ENCODE measurements around the gene BHLHE40.
A peak's percentile ranks its signal among the peaks of the same experiment; 100 is the strongest.

BHLHE40 gene

GRCh38 chr3:4985330-4986174 is 6.3 kb downstream of the BHLHE40 start:
- no peak for DNase-seq

- DNase-seq: no peak
These were observed 7.0 kb downstream of the BHLHE40 start for GRCh38 chr3:4986175-4986781.

DNA sequence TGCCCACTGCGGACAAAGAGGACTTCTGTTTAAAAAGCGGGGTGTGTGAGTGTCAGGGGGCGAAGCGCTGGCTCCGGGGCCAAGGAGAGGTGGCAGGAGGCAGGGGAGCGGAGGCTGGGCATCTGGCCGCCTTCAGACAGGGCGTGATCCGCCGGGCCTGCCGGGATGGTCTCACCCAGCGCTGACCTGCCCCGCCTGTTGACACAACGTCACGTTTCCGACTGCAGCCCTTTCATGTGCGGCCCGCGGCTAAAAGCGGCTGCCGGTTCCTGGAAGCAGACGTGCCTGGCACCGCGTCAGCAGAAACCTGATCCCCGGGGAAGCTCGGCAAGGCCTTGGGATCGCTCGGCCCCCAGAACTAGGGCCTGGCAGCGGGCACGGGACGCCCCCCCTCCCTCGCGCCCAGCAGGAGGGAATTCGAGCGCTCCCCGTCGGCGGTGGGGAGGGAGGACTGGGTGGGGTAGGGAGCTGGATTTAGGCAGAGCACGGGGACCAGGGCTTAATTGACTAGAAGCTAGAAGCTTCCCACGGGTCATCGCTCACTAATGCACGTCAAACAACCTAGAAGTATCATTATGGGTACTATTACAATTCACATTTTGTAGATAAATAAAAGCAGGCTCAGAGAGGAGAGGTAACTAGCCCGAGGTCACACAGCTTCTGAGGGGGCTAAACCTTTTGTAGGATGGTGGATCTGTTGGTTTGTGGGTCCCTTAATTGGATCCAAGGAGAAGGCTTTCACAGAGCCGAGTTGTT is 7.7 kb downstream of the BHLHE40 start:
- peak; percentile 56 to 65 for DNase-seq

DNA sequence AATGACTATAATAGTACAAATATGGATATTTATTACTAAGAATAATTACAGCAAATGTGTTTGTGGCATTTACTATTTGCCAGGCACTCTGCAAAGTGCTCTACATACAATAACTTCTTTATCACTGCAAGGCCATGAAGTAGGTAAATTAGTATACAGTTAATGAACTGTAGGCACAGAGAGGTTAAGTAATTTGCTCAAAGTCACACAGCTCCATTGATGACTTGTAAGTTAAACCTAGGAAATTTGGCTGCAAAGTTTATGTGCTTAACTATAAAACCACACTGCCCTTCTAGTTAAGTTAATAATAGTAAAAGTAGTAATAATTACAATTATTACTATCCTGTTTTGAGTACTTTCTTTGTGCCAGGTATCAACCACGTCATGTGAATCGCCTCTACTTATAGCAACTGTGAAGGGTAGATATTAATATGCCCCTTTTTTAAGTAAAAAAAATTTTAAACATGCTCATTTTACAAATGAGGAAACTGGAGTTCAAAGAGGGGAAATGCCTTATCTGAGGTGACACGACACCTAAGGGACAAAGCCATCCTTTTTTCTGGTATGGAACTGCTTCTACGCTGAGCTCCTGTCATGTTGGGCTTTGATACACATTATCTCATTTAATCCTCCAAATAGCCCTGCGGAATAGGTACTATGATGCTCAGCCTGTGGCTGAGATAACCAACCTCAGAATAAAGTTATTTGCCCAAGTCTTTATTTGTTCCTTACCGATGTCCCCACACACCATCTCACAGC is 8.5 kb downstream of the BHLHE40 start:
- no peak for DNase-seq

DNA sequence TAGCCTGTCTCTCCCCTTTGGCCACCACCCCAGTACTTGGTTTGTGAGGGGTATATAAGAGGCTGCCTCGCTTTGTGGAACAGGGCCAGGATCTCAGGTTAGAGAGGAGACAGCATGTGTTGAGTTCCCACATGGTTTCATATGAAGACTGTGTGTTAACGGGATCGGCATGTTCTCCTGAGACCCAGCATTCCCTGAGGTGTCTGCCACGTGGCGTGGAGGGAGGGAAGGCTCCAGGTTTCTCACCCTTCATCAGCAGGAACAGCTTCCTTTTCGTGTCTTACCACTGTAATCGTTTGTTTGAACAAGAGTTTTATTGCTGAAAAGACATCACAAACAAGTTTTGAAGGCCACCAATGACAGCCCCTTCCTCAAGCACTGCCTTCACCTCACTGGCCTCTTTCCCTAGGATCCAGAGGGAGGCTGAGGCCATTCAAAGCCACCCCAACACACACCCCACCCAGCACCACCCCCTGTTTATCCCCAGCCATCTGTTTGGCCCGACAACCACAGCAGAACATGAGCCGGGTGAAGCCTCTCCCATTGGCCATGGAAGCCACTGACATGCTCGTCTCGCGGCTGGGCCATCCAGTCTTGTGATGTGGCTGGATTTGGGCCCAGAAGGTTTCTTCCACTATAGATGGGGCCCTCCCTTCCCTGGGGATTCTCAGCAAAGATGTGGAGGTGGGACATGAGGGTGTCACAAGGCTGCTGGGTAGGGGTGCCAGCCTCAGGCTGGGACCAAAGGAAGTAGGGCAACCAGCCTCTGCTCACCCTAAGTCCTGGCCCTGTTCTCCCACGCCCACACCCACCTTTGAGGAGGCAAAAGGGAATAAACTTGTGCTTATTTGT is 10.0 kb downstream of the BHLHE40 start:
- DNase-seq: no peak

- DNase-seq: no peak
These were observed 10.8 kb downstream of the BHLHE40 start for GRCh38 chr3:4990069-4990468.

DNA sequence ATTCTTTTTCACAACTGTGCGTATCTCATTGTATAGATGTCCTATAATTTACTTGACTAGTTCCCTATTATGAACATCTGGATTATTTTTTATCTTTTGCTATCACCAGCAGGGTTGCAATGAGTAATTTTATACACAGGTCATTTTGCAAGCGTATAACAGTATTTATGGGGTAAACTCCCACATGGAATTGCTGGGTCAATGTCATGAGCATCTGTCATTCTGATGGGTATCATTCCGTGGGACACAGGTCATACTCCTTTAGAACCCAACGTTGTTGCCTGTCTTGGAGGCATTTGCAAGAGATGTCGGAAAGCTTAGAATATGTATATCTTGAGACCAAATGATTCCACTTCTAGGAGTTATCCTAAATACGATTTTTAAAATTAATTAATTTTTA is 12.9 kb downstream of the BHLHE40 start:
- no peak for DNase-seq

GRCh38 chr3:4993276-4994143 is 14.3 kb downstream of the BHLHE40 start:
- no peak for DNase-seq

- DNase-seq: no peak
These were observed 15.0 kb downstream of the BHLHE40 start for GRCh38 chr3:4994144-4994730.

- no peak for DNase-seq
These were observed 15.7 kb downstream of the BHLHE40 start for GRCh38 chr3:4994823-4995499.

GRCh38 chr3:4995500-4996053 is 16.3 kb downstream of the BHLHE40 start:
- no peak for DNase-seq

GRCh38 chr3:4996223-4996765 is 17.1 kb downstream of the BHLHE40 start:
- DNase-seq: no peak

DNA sequence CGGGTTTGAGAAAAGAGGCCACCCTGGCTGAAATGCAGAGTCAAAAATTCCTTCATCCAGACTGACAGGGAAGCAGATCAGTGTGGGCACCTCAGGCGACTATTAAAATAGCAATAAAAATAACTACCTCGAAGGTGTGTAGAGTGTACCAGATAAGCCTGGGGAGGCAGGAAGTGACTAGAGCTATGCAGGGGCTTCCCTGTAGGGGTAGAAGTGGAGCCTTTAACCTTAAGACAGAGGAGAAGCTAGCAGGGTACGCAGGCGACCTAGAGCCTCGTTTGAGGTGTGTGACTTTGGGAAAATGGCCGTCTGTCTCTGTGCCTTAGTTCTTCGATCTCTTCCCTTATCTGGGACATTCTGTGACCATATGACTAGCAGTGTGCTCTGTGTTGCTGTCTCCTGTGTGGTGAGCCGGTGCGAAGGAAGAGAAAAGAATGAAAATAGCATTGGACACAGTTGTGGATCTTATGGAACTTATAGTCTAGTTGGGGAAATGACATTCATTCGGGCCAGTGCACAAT is 17.6 kb downstream of the BHLHE40 start:
- DNase-seq: no peak

DNA sequence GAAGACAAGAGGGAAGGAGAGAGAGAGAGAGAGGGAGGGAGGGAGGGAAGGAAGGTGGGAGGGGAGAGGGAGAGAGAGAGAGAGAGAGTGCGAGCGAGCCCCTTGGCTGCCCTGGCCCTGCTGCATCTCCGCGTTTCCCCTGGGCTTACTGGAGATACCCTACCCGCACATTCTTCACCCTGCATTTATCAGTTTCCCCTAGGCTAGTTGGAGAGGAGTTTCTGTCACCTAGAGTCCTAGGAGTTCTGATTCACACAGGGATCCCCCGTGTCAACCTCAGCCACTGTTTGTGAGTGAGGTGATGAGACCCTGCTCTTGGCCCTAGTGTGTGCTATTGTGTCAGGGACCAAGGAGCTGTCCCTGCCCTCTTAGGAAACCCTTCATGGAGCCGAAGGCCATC is 18.7 kb downstream of the BHLHE40 start:
- DNase-seq: no peak

DNA sequence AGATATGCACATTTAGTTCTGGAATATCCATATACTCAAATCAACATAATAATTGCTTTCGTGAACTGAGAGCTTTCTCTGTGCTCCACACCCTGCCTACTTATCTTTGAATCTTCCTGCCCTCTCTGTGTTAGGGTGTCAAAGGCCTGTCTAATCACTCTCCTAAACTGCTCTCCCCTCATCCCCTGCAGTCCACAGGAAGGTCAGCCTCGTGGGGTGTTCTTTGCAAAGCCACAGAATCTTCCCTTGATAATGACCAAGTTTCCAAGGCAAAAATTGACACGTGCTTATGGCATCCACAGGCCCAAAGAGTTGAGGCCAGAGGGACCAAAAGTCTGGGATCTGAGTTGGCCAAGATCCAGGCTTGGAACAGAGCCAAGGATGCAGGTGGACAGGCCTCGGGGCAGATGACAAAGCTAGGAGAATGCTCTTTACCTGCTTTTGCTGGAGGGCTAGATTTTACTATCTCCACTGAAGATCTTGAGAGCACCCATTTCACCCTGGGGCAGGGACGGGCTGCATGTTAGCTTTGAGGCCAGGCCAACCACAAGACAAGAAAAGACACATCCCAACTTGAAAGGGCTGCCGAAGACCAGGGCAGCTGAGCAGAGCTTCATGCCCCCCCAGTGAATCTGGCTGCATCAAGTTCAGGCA is 20.4 kb downstream of the BHLHE40 start:
- DNase-seq: no peak

GRCh38 chr3:5001135-5001534 is 21.9 kb downstream of the BHLHE40 start:
- no peak for DNase-seq

DNA sequence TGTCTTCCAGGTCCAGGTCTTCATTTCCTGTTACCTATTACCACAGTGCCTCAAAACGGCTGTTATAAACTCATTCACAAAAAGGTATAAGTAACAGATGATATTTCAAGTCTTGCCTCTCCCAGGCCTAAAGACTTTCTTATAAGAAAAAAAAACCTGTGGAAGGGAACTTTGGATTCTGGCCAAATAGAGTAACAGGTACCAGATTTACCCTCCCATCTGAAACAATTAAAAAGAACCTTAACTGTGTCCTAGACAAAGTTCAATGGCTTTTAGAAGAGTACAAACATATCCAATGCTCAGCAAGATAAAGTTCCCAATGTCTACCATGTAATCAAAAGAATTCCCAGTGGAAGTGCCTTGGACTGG is 22.6 kb downstream of the BHLHE40 start:
- DNase-seq: no peak

GRCh38 chr3:5002174-5002870 is 23.1 kb downstream of the BHLHE40 start:
- peak; percentile 46 to 62 for DNase-seq

Data from activated CD4-positive, alpha-beta T cell treated with anti-CD3 and anti-CD28 coated beads for 4 hours (primary cell).